ENCODE measurements around the gene EFNA3. TPM values are rescaled to one million over a fixed set of nuclear protein-coding genes. Genes with fewer than 3 reads are reported as not detected.

The EFNA3 gene
- total and polyA plus RNA-seq, 11 donors = 0.20 to 2.4 (median 0.61) TPM

- H3K27ac ChIP-seq = no peak overlapping the region
- no peaks in the 10 kb centered on the region for H3K9me3 ChIP-seq
- DNase-seq = no peak
- TF ChIP-seq, protein P1, sequence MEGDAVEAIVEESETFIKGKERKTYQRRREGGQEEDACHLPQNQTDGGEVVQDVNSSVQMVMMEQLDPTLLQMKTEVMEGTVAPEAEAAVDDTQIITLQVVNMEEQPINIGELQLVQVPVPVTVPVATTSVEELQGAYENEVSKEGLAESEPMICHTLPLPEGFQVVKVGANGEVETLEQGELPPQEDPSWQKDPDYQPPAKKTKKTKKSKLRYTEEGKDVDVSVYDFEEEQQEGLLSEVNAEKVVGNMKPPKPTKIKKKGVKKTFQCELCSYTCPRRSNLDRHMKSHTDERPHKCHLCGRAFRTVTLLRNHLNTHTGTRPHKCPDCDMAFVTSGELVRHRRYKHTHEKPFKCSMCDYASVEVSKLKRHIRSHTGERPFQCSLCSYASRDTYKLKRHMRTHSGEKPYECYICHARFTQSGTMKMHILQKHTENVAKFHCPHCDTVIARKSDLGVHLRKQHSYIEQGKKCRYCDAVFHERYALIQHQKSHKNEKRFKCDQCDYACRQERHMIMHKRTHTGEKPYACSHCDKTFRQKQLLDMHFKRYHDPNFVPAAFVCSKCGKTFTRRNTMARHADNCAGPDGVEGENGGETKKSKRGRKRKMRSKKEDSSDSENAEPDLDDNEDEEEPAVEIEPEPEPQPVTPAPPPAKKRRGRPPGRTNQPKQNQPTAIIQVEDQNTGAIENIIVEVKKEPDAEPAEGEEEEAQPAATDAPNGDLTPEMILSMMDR (IDR thresholded peaks at IDR 0.05) = no peak
- no peak for TF ChIP-seq POLR2A (IDR thresholded peaks at IDR 0.05)
- no peaks in the 10 kb centered on the region for H3K36me3 ChIP-seq
- H3K27me3 ChIP-seq = peaks cover 25 to 45% (median 34%) of the 10 kb centered on the region in 9 donors
- WGBS, 4 donors = 57 to 69% (median 64%) methylated on average over 4 of the region's 4 CpGs
- intact Hi-C loops (cut with DNase I) = no loop called here
- ATAC-seq = no peak
- H3K4me1 ChIP-seq = peaks cover 13 to 48% (median 41%) of the 10 kb centered on the region in 12 donors
- peak overlapping the region in 3 of 12 donors; percentile 38 to 51 (median 45) for H3K4me3 ChIP-seq
These were observed 735 bp upstream of the EFNA3 start for GRCh38 chr1:155077758-155078445.

GRCh38 chr1:155079210-155079486 lies 511 bp downstream of the EFNA3 start:
- H3K36me3 ChIP-seq = no peaks in the 10 kb centered on the region
- no peaks in the 10 kb centered on the region for H3K9me3 ChIP-seq
- peaks cover 38 to 58% (median 46%) of the 10 kb centered on the region in 9 donors for H3K27me3 ChIP-seq
- ATAC-seq (no peak), DNase-seq (no peak)
- no peak overlapping the region for H3K27ac ChIP-seq
- H3K4me1 ChIP-seq = peaks cover 13 to 57% (median 43%) of the 10 kb centered on the region in 12 donors
- peak overlapping the region; percentile 12 to 60 (median 50) for H3K4me3 ChIP-seq
- intact Hi-C loops (cut with DNase I) = no loop called here
- TF ChIP-seq, protein P1 (IDR thresholded peaks at IDR 0.05) = no peak
- no peak for TF ChIP-seq POLR2A (IDR thresholded peaks at IDR 0.05)
- WGBS, 4 donors = 2 to 8% (median 3%) methylated on average over 9 to 10 of the region's 10 CpGs

DNA sequence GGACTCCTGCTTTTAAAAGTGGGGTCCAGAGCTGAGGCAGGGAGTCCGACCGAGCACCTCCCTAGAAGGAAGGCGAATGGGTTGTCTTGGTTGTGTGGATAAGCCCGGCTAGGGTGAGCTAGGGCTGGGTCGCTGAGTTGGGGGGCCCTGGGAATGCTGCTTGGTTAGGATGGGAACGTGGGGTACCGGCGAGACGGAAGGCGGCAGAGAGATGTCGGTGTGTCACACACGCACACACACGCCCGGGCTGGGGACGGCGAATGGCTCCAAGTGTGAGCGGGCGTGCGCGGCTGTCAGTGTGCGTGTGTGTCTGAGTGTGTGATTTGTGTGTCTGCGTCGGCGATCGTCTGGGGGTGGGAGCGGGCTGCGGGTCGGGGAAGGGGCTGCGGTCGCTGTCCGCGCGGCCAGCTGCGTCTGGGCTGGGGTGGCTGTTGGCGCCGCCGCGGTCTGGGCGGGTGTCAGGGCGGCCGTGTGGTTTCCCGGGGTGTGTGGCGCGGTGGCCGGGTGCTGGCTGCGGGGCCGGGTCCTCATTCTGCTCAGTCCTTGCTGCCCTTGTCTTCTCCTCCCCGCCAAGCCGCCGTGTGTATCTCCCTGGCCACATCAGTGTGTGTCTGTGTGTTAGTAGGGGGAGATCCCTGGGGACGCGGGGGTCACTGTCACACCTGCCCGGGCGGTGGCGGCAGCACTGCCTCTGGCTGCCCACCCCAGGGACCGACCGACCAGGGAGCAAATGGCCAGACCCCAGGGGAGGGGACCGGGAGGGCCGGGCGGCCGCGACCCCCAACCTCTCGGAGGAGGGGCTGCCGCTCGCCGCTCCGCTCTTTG lies 1.1 kb downstream of the EFNA3 start:
- H3K27ac ChIP-seq = no peak overlapping the region
- peaks cover 38 to 59% (median 49%) of the 10 kb centered on the region in 9 donors for H3K27me3 ChIP-seq
- intact Hi-C loops (cut with DNase I) = loop anchor here in 5 of 10 donors (5.0 to 10.0 kb wide), 7 partner anchors 32 to 525 kb away; partner anchors contain the start of genes PYGO2 (in 2 of the 5), PBXIP1 (in 1 of the 5) and UBE2Q1 (in 1 of the 5)
- peak in 1 of 5 donors; percentile 61 for DNase-seq
- H3K9me3 ChIP-seq = no peaks in the 10 kb centered on the region
- H3K36me3 ChIP-seq = no peaks in the 10 kb centered on the region
- peaks cover 13 to 62% (median 48%) of the 10 kb centered on the region in 12 donors for H3K4me1 ChIP-seq
- H3K4me3 ChIP-seq = peak overlapping the region in 11 of 12 donors; percentile 4 to 60 (median 51)
- ATAC-seq = no peak
- TF ChIP-seq POLR2A (IDR thresholded peaks at IDR 0.05) = no peak
- TF ChIP-seq, protein P1 (IDR thresholded peaks at IDR 0.05) = no peak
- WGBS, 4 donors = 1 to 2% (median 1%) methylated on average over 37 to 67 of the region's 67 CpGs

Measured in heart left ventricle (tissue), 16 donors.